Mucosa of descending colon (tissue), 3 donors: ENCODE measurements around the gene PDZRN4. TPM values are rescaled to one million over a fixed set of nuclear protein-coding genes. Genes with fewer than 3 reads are reported as not detected.
"Not testable (repeated sequence)": the region's sequence is repeated elsewhere in the genome, so short reads cannot be mapped to it uniquely, and the experiment has no call there.

Experiments used
- ATAC-seq: fragments of 200-7000 bp; cut with Tn5 transposase; one replicate; pipeline ENCODE4 v1.9.1; 2020; ENCODE audit warnings: mild to moderate bottlenecking, moderate library complexity
- DNase-seq, 3 donors: peaks; one replicate each; pipeline ENCODE4 v3.0.0-alpha.2; 2020
- H3K36me3 ChIP-seq: fragments of 200-600 bp; one replicate; pipeline ENCODE4 v1.8.0; 2021; ENCODE audit warnings: low read depth, mild to moderate bottlenecking
- H3K4me1 ChIP-seq: fragments of 200-600 bp; one replicate; pipeline ENCODE4 v1.8.0; 2021; ENCODE audit warnings: low read depth, mild to moderate bottlenecking
- H3K4me3 ChIP-seq: fragments of 200-600 bp; one replicate; pipeline ENCODE4 v1.8.0; 2021; ENCODE audit warnings: mild to moderate bottlenecking
- H3K9me3 ChIP-seq: fragments of 200-600 bp; one replicate; pipeline ENCODE4 v1.8.0; 2021; ENCODE audit warnings: mild to moderate bottlenecking
- CTCF ChIP-seq: fragments of 200-600 bp; IDR thresholded peaks from one replicate; pipeline ENCODE4 v1.8.0; 2022; ENCODE audit warnings: antibody characterized with exemption, mild to moderate bottlenecking
- intact Hi-C, 2 donors: fragments of 100-400 bp; cut with DNase I in 1 of 2; cut with micrococcal nuclease in 1 of 2; formaldehyde crosslinking; loops; one replicate each; pipeline versions ENCODE4 v1.11.0 to v1.11.1; 2022; cut with DNase I, micrococcal nuclease
- total RNA-seq, 3 donors: library from RNA; stranded (reverse); fragmentation: NEBNext Ultra II Directional in 2 of 3; extraction: Animal tissue kit (Norgen Biotek cat#: 25700) in 2 of 3; gene quantifications; one replicate each; pipeline versions ENCODE4 v1.2.1 to v1.2.4, GENCODE V29; 2021 to 2023
- donor health status: DM: no; HTN: no; CAD: no; lungs with moderate emphysema.
- donor health status: DM: no; HTN: no; CAD: no.
- donor health status: DM: no; HTN: yes; CAD: no.

The PDZRN4 gene
- total RNA-seq, 3 donors from 2014 or later: 0.78 to 46.9 (median 2.0) TPM

GRCh38 chr12:41188841-41189394, 798 bp downstream of the PDZRN4 start:
- no peak overlapping the region for H3K4me3 ChIP-seq
- DNase-seq (no peak), ATAC-seq (no peak)
- no peaks in the 10 kb centered on the region for H3K4me1 ChIP-seq
- no peaks in the 10 kb centered on the region for H3K9me3 ChIP-seq
- intact Hi-C loops: no loop called here
- no peak for TF ChIP-seq CTCF
- H3K36me3 ChIP-seq: no peaks in the 10 kb centered on the region

GRCh38 chr12:41189395-41190251, 1.5 kb downstream of the PDZRN4 start:
- TF ChIP-seq CTCF: no peak
- no peaks in the 10 kb centered on the region for H3K36me3 ChIP-seq
- no peaks in the 10 kb centered on the region for H3K4me1 ChIP-seq
- no peaks in the 10 kb centered on the region for H3K9me3 ChIP-seq
- peak in 1 of 3 donors; percentile 41 for DNase-seq
- H3K4me3 ChIP-seq: no peak overlapping the region
- intact Hi-C loops: no loop called here
- ATAC-seq: no peak

- DNase-seq: no peak
- no peaks in the 10 kb centered on the region for H3K36me3 ChIP-seq
- no peaks in the 10 kb centered on the region for H3K4me1 ChIP-seq
- H3K9me3 ChIP-seq: no peaks in the 10 kb centered on the region
- no peak for ATAC-seq
- intact Hi-C loops: no loop called here
- no peak overlapping the region for H3K4me3 ChIP-seq
- no peak for TF ChIP-seq CTCF
These were observed 2.2 kb downstream of the PDZRN4 start for GRCh38 chr12:41190338-41190737.

GRCh38 chr12:41191549-41191948, 3.4 kb downstream of the PDZRN4 start:
- H3K4me3 ChIP-seq, DNase-seq, H3K4me1 ChIP-seq, intact Hi-C loops, H3K9me3 ChIP-seq, H3K36me3 ChIP-seq, ATAC-seq: not testable (repeated sequence)

GRCh38 chr12:41193311-41193710, 5.2 kb downstream of the PDZRN4 start:
- intact Hi-C loops: no loop called here
- DNase-seq (no peak), ATAC-seq (no peak)
- Histone ChIP-seq H3K4me1 (no peaks in the 10 kb centered on the region), H3K36me3 (no peaks in the 10 kb centered on the region), H3K4me3 (no peak overlapping the region), H3K9me3 (no peaks in the 10 kb centered on the region)
- no peak for TF ChIP-seq CTCF

- ATAC-seq: no peak
- no peak for DNase-seq
- no peaks in the 10 kb centered on the region for H3K4me1 ChIP-seq
These were observed 13.9 kb downstream of the PDZRN4 start for GRCh38 chr12:41202051-41202450.

More at GRCh38 chr12:41202051-41202450, 13.9 kb downstream of the PDZRN4 start:
- Histone ChIP-seq H3K36me3 (no peaks in the 10 kb centered on the region), H3K9me3 (no peaks in the 10 kb centered on the region), H3K4me3 (no peak overlapping the region)
- intact Hi-C loops: no loop called here
- TF ChIP-seq CTCF: no peak
